ENCODE measurements around the gene AGAP1.

DNA sequence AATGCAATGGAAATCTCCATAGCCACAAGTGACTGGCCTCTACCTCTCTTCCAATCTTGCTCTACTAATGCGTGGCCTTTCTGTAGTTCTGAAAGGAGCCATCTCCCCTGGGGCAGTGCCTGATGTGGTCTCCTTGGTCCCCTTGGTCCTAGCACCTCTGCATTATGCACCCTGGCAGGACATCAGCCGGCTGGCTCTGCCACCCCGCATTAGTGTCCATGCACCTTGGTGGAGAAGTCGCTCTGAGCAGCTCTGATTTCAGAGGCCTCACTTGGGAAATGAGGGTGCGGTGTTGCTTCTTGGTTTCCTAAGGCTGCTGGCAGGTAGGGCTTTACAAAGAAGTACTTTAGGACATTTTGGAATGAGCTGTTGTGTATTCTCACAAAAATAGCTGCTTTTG lies 356.4 kb downstream of the AGAP1 start:
- TF ChIP-seq POLR2A (IDR thresholded peaks at IDR 0.05; ENCODE audit: low read depth, low read length) = no peak
- no peak for TF ChIP-seq TAF1 (IDR thresholded peaks at IDR 0.05; ENCODE audit: borderline replicate concordance, low read depth, low read length)
- TF ChIP-seq POLR2AphosphoS5 (IDR thresholded peaks at IDR 0.05; ENCODE audit: low read depth, low read length) = no peak

All from GM12892 (cell line).